Peyer's patch (tissue), 4 donors: ENCODE measurements around the gene ATP6V0D1.

Experiments
- POLR2A ChIP-seq, 2 donors: fragments of 450-650 bp; IDR thresholded peaks; one replicate each; pipeline ENCODE4 v1.5.1; 2017; ENCODE audit warnings: antibody characterized with exemption in 2 of 2, mild to moderate bottlenecking in 2 of 2, moderate library complexity in 2 of 2
- TF ChIP-seq, protein P1 (sequence below), 6 experiments: fragments of 450-650 bp in 4 of 6; fragments of 200-600 bp in 2 of 6; sonication (generic) in 1 of 6; IDR thresholded peaks; one replicate each; pipeline ENCODE4 v1.5.1; 2017 to 2019; ENCODE audit warnings: antibody characterized with exemption in 6 of 6, mild to moderate bottlenecking in 3 of 6, moderate library complexity in 1 of 6

DNA sequence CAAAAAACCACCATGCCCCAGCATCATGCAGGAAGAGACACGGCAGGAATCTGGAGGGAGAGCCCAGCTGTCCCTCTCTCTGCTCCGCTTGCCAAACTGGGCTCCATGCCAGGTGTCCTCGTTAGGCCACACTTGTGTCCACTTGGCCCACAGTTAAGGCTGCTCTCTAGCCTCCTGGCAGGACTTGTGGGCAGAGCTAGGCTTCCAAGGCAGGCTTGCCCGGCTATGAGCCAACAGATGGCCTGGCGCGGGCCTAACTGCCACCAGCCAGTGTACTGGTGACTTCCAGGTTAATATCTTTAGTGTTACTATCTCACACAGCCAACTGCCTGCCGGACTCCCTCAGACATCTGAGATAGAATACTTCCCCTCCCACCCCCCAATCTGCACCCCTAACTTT lies 10.6 kb downstream of the ATP6V0D1 start:
- TF ChIP-seq, protein P1, sequence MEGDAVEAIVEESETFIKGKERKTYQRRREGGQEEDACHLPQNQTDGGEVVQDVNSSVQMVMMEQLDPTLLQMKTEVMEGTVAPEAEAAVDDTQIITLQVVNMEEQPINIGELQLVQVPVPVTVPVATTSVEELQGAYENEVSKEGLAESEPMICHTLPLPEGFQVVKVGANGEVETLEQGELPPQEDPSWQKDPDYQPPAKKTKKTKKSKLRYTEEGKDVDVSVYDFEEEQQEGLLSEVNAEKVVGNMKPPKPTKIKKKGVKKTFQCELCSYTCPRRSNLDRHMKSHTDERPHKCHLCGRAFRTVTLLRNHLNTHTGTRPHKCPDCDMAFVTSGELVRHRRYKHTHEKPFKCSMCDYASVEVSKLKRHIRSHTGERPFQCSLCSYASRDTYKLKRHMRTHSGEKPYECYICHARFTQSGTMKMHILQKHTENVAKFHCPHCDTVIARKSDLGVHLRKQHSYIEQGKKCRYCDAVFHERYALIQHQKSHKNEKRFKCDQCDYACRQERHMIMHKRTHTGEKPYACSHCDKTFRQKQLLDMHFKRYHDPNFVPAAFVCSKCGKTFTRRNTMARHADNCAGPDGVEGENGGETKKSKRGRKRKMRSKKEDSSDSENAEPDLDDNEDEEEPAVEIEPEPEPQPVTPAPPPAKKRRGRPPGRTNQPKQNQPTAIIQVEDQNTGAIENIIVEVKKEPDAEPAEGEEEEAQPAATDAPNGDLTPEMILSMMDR (IDR thresholded peaks at IDR 0.05), result no peak
- no peak for TF ChIP-seq POLR2A (IDR thresholded peaks at IDR 0.05)
